Aorta (tissue), 5 donors: Measurements from ENCODE around the gene CMSS1. TPM values are rescaled to one million over a fixed set of nuclear protein-coding genes. Genes with fewer than 3 reads are reported as not detected.

Source experiments
- ATAC-seq: fragments of 200-7000 bp; cut with Tn5 transposase; one replicate; pipeline ENCODE4 v1.9.1; 2022; ENCODE audit warnings: moderate library complexity; ENCODE audit not compliant: low FRiP score
- DNase-seq, 2 donors: peaks; one replicate each; pipeline ENCODE4 v3.0.0-alpha.2; 2020
- H3K27ac ChIP-seq, 2 donors: one replicate each; pipeline ENCODE4 v1.5.1; 2013; ENCODE audit warnings: low read length in 2 of 2, mild to moderate bottlenecking in 2 of 2, moderate library complexity in 2 of 2, control low read depth in 1 of 2, inconsistent platforms in 1 of 2, low read depth in 1 of 2
- H3K27me3 ChIP-seq, 2 donors: one replicate each; pipeline ENCODE4 v1.6.1; 2013; ENCODE audit warnings: control low read depth in 1 of 2, low read length in 1 of 2, mild to moderate bottlenecking in 1 of 2, moderate library complexity in 1 of 2; ENCODE audit not compliant: insufficient read depth in 2 of 2, control insufficient read depth in 1 of 2
- H3K36me3 ChIP-seq, 2 donors: one replicate each; pipeline ENCODE4 v1.6.1; 2013; ENCODE audit warnings: control low read depth in 1 of 2, low read length in 1 of 2, mild to moderate bottlenecking in 1 of 2; ENCODE audit not compliant: insufficient read depth in 2 of 2, control insufficient read depth in 1 of 2
- H3K4me1 ChIP-seq, 2 donors: one replicate each; pipeline ENCODE4 v1.6.1; 2013; ENCODE audit warnings: low read length in 2 of 2, control low read depth in 1 of 2, mild to moderate bottlenecking in 1 of 2, moderate library complexity in 1 of 2; ENCODE audit not compliant: insufficient read depth in 2 of 2, control insufficient read depth in 1 of 2
- H3K4me3 ChIP-seq, 2 donors: one replicate each; pipeline ENCODE4 v1.5.1; 2013; ENCODE audit warnings: low read length in 2 of 2, control low read depth in 1 of 2, mild to moderate bottlenecking in 1 of 2
- H3K9me3 ChIP-seq: one replicate; pipeline ENCODE4 v1.6.1; 2013; ENCODE audit warnings: mild to moderate bottlenecking, low read length; ENCODE audit not compliant: control insufficient read depth
- WGBS, 2 donors: extraction: QIAGEN DNeasy Blood & Tissue Kit; methylation state at CpG; one replicate each; pipeline ENCODE4 v1.1.7; 2013; 5-methylcytosine and 5-hydroxymethylcytosine counted together
- intact Hi-C, 2 donors: fragments of 100-400 bp; cut with DNase I; formaldehyde crosslinking; loops; one replicate each; pipeline versions ENCODE4 v1.14.2 to v1.15.0; 2022
- polyA plus RNA-seq, 2 donors: library from polyadenylated mRNA; stranded (reverse); fragments of 200-250 nt; gene quantifications; one replicate each; pipeline ENCODE4 v1.2.3, GENCODE V29; 2013
- total RNA-seq, 2 donors: library from RNA; stranded (reverse); fragmentation: NEBNext Ultra II Directional; extraction: Animal tissue kit (Norgen Biotek cat#: 25700); gene quantifications; one replicate each; pipeline ENCODE4 v1.2.1, GENCODE V29; 2021
- donor health status: healthy with polysubstance abuse.
- donor health status: Bipolar disorder and iron deficiency.
- donor health status: DM: no; HTN: no; CAD: no.
- donor health status: DM: no; HTN: no; CAD: no.
- donor health status: DM: yes; HTN: yes; CAD: no.

CMSS1 gene
- total and polyA plus RNA-seq, 4 donors = 21.3 to 36.3 (median 33.3) TPM

DNA sequence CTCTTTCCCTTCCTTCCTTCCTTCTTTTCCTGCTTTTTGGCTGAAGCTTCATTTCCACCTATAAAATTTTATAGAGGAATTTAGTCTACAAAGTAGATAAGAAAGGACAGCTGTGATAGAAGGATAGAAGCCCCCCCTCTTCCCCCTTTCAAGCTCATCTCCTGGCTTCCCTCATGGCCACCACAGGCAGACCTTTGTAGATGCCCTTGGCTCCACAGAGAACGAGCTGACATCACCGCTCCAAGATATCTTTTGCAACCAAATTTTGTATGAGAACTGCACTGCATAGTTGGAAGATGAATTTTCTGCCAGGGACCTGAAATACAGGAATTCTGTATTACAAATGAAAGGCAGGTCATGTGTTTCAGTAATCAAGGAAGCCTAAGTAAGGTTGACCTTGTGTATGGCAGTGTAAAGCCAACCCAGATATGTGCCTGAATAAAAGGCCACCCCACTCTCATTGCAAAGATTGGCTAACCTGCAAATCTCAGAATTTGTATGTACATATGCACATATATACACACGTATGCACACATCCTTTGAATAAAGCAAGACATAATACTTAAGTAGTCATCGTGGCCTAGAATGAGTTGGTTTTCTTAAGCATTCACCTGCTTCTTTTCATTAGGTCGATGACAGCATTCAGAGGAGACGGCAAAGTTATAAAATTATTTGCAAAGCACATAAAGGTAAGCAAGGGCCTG lies 353.7 kb downstream of the CMSS1 start:
- ATAC-seq = no peak
- intact Hi-C loops = no loop called here

GRCh38 chr3:100173961-100174360 lies 356.3 kb downstream of the CMSS1 start:
- Histone ChIP-seq H3K4me3 (no peak overlapping the region), H3K27ac (no peak overlapping the region), H3K4me1 (no peaks in the 10 kb centered on the region), H3K36me3 (peaks cover 0 to 3% of the 10 kb centered on the region in 2 donors), H3K9me3 (no peaks in the 10 kb centered on the region), H3K27me3 (no peaks in the 10 kb centered on the region)
- no peak for DNase-seq
- ATAC-seq = no peak
- intact Hi-C loops = no loop called here
- WGBS, 2 donors = 67 to 72% methylated on average over 1 of the region's 1 CpG

More for the DNA sequence above, 353.7 kb downstream of the CMSS1 start:
- Histone ChIP-seq H3K4me1 (peaks cover 0 to under 1% of the 10 kb centered on the region in 2 donors), H3K36me3 (peaks cover 0 to 3% of the 10 kb centered on the region in 2 donors), H3K27me3 (no peaks in the 10 kb centered on the region), H3K27ac (no peak overlapping the region), H3K9me3 (no peaks in the 10 kb centered on the region), H3K4me3 (no peak overlapping the region)
- DNase-seq = no peak
- 88 to 92% methylated on average over 6 of the region's 6 CpGs for WGBS, 2 donors

DNA sequence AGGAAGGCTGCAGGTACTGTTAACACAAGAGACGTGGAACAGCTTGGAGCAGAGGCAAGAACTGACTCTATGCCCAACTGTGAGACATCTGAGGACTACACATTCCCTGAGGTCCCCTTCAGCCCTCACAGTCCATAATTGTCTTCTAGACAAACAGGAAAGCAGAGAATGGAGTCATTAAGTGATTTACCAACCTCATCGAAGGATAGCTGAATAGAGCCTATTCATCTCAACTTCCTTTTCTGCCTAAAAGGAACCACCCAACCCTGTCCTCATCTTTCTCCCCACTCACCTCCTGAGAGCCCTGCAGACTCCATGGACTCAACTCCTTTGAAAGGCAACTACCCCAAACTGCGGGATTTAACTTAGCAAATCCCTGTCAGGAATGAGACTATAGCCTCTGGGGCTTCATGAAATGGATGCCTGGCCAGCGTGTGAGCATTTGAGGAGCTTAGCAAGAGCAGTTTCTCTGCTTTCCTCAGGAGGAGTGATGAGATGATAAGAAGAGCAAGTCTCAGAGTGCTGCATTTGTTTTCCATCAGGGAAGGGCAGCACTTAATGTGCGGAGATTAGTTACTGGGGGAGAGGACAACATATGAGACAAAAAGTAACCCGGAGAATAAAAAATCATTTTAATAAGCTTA lies 358.1 kb downstream of the CMSS1 start:
- no peak overlapping the region for H3K4me3 ChIP-seq
- H3K27me3 ChIP-seq = no peaks in the 10 kb centered on the region
- no peaks in the 10 kb centered on the region for H3K9me3 ChIP-seq
- ATAC-seq (no peak), DNase-seq (no peak)
- H3K4me1 ChIP-seq = no peaks in the 10 kb centered on the region
- 86 to 87% methylated on average over 6 of the region's 6 CpGs for WGBS, 2 donors
- H3K27ac ChIP-seq = no peak overlapping the region
- intact Hi-C loops = loop anchor here in 1 of 2 donors (5.0 kb wide), 1 partner anchor 37 kb away; no protein-coding TSS in a partner anchor
- peaks cover 0 to 3% of the 10 kb centered on the region in 2 donors for H3K36me3 ChIP-seq

DNA sequence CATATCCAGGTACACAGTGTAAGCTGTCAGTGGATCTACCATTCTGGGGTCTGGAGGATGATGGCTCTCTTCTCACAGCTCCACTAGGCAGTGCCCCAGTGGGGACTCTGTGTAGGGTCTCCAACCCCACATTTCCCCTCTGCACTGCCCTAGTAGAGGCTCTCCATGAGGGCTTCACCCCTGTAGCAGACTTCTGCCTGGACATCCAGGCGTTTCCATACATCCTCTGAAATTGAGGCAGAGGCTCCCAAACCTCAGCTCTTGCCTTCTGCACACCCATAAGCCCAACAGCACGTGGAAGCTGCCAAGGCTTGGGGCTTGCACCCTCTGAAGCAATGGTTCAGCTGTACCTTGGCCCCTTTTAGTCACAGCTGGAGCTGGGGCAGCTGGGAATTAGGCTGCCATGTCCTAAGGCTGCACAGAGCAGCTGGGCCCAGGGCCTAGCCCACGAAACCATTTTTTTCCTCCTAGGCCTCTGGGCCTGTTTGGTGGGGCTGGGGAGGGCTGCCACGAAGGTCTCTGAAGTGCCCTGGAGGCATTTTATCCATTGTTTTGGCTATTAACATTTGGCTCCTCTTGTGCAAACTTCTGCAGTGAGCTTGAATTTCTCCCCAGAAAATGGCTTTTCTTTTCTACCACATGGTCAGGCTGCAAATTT lies 362.2 kb downstream of the CMSS1 start:
- DNase-seq (no peak), ATAC-seq (no peak)
- Histone ChIP-seq H3K36me3 (no peaks in the 10 kb centered on the region), H3K27me3 (no peaks in the 10 kb centered on the region), H3K27ac (no peak overlapping the region), H3K4me3 (no peak overlapping the region), H3K4me1 (no peaks in the 10 kb centered on the region), H3K9me3 (no peaks in the 10 kb centered on the region)
- intact Hi-C loops = loop anchor here in 1 of 2 donors (5.0 kb wide), 1 partner anchor 32 kb away; no protein-coding TSS in a partner anchor
- 96 to 97% methylated on average over 4 of the region's 4 CpGs for WGBS, 2 donors

DNA sequence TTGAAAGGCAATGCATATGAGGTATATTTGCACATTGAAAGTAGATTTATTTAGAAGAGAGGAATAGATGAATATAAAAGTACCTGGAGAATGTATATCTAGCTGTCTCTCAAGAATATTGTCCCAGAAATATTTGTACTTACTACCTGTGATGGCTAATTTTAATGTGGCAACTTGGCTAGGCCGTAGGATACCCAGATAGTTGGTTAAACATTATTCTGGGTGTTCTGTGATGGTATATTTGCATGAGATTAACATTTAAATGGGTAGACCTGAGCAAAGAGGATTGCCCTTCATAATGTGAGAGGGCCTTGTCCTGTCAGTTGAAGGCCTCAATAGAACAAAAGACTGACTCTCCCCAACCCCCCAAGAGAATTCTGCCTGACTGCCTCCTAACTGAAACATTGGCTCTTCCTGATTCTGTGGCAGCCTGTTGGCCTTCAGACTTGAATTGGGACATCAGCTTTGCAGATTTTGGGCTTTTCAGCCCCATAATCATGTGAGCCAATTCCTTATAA lies 366.0 kb downstream of the CMSS1 start:
- DNase-seq (no peak), ATAC-seq (no peak)
- Histone ChIP-seq H3K4me1 (no peaks in the 10 kb centered on the region), H3K27me3 (no peaks in the 10 kb centered on the region), H3K27ac (no peak overlapping the region), H3K4me3 (no peak overlapping the region), H3K36me3 (no peaks in the 10 kb centered on the region), H3K9me3 (no peaks in the 10 kb centered on the region)
- intact Hi-C loops = no loop called here
- 94 to 98% methylated on average over 1 of the region's 1 CpG for WGBS, 2 donors

DNA sequence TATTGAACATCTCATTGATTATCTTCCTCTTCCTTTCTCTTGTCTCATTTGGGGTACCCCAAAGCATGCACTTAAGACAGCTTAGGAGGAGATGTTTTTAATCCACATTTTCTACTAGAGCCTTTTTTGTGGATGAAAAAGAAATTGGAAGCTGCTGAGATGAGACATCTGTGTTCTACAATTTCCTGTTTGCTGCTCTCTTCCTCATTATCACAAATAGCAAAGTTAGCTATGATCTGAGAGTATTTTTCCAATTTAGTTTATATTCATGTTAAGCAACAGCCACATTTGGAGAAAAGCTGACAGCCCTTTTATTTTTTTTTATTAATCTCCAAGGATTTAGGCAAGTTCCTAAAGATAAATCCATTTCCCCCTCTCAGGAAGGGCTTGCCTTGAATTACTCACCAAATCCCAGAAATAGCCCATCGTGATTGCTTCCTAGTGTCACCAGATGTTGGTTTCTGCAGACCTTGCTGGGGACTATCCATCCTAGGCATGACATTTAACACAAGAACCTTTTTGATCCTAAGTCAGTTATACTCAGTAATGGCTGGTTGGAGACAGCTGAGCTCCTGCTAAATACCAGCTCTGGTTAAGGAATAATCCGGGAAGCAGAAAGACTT lies 367.4 kb downstream of the CMSS1 start:
- intact Hi-C loops = no loop called here
- no peaks in the 10 kb centered on the region for H3K27me3 ChIP-seq
- DNase-seq (no peak), ATAC-seq (peak; percentile 30)
- H3K4me1 ChIP-seq = no peaks in the 10 kb centered on the region
- H3K27ac ChIP-seq = no peak overlapping the region
- no peaks in the 10 kb centered on the region for H3K36me3 ChIP-seq
- 28 to 34% methylated on average over 2 of the region's 2 CpGs for WGBS, 2 donors
- no peaks in the 10 kb centered on the region for H3K9me3 ChIP-seq
- no peak overlapping the region for H3K4me3 ChIP-seq

GRCh38 chr3:100185847-100186246 lies 368.2 kb downstream of the CMSS1 start:
- 83 to 89% methylated on average over 5 of the region's 5 CpGs for WGBS, 2 donors

GRCh38 chr3:100189444-100189964 lies 371.8 kb downstream of the CMSS1 start:
- 90% methylated on average over 4 of the region's 4 CpGs for WGBS, 2 donors
- Histone ChIP-seq H3K36me3 (no peaks in the 10 kb centered on the region), H3K9me3 (no peaks in the 10 kb centered on the region), H3K4me3 (no peak overlapping the region), H3K27ac (no peak overlapping the region), H3K27me3 (no peaks in the 10 kb centered on the region), H3K4me1 (no peaks in the 10 kb centered on the region)
- ATAC-seq = no peak
- DNase-seq = no peak
- intact Hi-C loops = no loop called here

More at GRCh38 chr3:100185847-100186246, 368.2 kb downstream of the CMSS1 start:
- H3K27ac ChIP-seq = no peak overlapping the region
- no peaks in the 10 kb centered on the region for H3K27me3 ChIP-seq
- H3K4me1 ChIP-seq = no peaks in the 10 kb centered on the region
- DNase-seq (no peak), ATAC-seq (no peak)
- intact Hi-C loops = no loop called here
- H3K9me3 ChIP-seq = no peaks in the 10 kb centered on the region
- H3K36me3 ChIP-seq = no peaks in the 10 kb centered on the region
- H3K4me3 ChIP-seq = no peak overlapping the region
